ENCODE results near the gene SNX5. TPM values are rescaled to one million over a fixed set of nuclear protein-coding genes. Genes with fewer than 3 reads are reported as not detected.
A peak's percentile ranks its signal among the peaks of the same experiment; 100 is the strongest.

The SNX5 gene
- total RNA-seq, 1 donor from 2014 or later, result 32.7 TPM

GRCh38 chr20:17933711-17934110 is 34.9 kb downstream of the SNX5 start:
- H3K36me3 ChIP-seq, result no peaks in the 10 kb centered on the region
- peaks cover 7 to 28% of the 10 kb centered on the region in 2 donors for H3K4me1 ChIP-seq
- no peak for TF ChIP-seq CTCF (IDR thresholded peaks at IDR 0.05)
- DNase-seq (ENCODE audit: low spot score in 2 of 2), result no peak
- H3K9me3 ChIP-seq, result no peaks in the 10 kb centered on the region
- H3K4me3 ChIP-seq, result no peak overlapping the region
- H3K27me3 ChIP-seq, result no peaks in the 10 kb centered on the region
- H3K27ac ChIP-seq, result no peak overlapping the region
- intact Hi-C loops (cut with DNase I), result no loop called here

DNA sequence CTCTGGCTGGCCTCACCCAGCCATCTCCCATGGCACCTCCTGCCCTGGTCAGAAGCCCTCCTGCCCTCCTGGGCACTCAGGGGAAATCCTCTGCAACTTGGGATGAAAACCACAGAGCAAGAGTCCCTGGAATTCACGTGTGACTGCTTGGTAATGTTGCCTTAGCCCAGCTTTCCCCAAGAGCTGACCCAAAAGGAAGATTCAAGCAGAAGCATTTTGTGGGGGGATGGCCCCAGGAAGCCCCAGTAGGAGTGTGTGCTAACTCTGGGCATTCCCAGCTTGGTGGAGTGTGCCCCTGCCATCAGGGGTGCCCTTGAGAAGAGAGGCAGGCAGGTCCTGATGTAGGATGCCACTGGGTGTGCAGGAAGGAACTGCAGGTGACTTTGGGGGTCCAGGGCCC is 35.5 kb downstream of the SNX5 start:
- no peak overlapping the region for H3K4me3 ChIP-seq
- no peak overlapping the region for H3K27ac ChIP-seq
- intact Hi-C loops (cut with DNase I), result no loop called here
- no peaks in the 10 kb centered on the region for H3K36me3 ChIP-seq
- peaks cover 6 to 29% of the 10 kb centered on the region in 2 donors for H3K4me1 ChIP-seq
- no peak for DNase-seq (ENCODE audit: low spot score in 2 of 2)
- no peak for TF ChIP-seq CTCF (IDR thresholded peaks at IDR 0.05)
- no peaks in the 10 kb centered on the region for H3K9me3 ChIP-seq
- H3K27me3 ChIP-seq, result no peaks in the 10 kb centered on the region

DNA sequence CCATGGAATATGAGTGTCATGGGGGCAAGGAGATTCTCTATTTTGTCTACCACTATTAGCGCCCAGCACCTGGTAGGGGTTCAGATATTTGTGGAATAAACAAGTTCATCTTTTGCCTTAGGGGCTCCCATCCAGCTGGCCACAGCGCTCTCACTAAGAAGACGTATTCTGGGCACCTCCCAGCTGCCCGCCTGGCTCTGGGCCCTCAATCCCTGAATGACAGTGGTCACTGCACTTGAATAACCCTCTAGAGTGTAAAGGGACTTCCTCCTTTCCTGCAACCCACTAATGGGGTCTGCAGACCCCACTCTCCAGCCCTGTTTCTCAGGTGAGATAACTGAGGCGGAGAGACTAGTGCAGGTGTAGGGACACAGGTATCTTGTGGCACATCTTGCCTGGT is 36.2 kb downstream of the SNX5 start:
- intact Hi-C loops (cut with DNase I), result no loop called here
- H3K4me1 ChIP-seq, result peaks cover 2 to 23% of the 10 kb centered on the region in 2 donors
- DNase-seq (ENCODE audit: low spot score in 2 of 2), result no peak
- H3K9me3 ChIP-seq, result no peaks in the 10 kb centered on the region
- no peak for TF ChIP-seq CTCF (IDR thresholded peaks at IDR 0.05)
- no peak overlapping the region for H3K27ac ChIP-seq
- no peaks in the 10 kb centered on the region for H3K36me3 ChIP-seq
- no peaks in the 10 kb centered on the region for H3K27me3 ChIP-seq
- H3K4me3 ChIP-seq, result no peak overlapping the region

GRCh38 chr20:17931513-17931912 is 37.1 kb downstream of the SNX5 start:
- H3K27me3 ChIP-seq, result no peaks in the 10 kb centered on the region
- no peak overlapping the region for H3K4me3 ChIP-seq
- peaks cover 0 to 14% of the 10 kb centered on the region in 2 donors for H3K4me1 ChIP-seq
- TF ChIP-seq CTCF (IDR thresholded peaks at IDR 0.05), result no peak
- no peaks in the 10 kb centered on the region for H3K36me3 ChIP-seq
- intact Hi-C loops (cut with DNase I), result no loop called here
- H3K9me3 ChIP-seq, result no peaks in the 10 kb centered on the region
- no peak overlapping the region for H3K27ac ChIP-seq
- no peak for DNase-seq (ENCODE audit: low spot score in 2 of 2)

DNA sequence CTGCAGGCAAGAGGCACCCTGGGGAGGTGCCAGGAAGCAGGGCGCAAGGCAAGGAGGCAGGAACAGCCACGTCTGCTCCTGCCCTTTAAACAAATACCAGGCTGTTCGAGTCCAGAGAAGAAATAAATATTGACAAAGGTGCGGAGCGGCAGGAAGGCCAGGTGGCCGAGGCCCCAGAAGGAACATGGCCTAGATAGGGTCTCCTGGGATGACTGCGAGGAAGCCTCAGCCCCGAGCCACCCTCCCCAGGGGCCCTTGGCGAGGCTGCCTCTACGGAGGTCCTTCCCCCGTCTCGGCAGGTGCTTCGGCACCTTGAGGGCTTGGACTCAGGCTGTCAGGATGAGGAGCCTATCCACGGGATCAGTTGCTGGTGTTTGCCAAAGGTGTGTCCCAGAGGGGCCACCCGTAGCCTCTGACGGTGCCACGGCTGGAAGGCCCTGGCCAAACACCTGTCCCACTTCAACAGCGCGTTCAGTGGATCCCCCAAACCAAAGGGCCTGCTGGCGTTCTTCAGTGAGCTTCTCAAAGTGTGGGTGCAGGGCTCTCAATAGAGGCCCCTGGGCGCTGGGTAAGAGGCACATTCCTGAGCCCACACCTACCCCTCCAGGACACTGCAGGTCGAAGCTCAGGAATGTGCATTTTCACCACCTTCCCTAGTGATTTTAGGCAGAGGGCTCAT is 39.8 kb downstream of the SNX5 start:
- peak overlapping the region; percentile 26 to 47 for H3K27ac ChIP-seq
- intact Hi-C loops (cut with DNase I), result no loop called here
- no peak for TF ChIP-seq CTCF (IDR thresholded peaks at IDR 0.05)
- no peak for DNase-seq (ENCODE audit: low spot score in 2 of 2)
- H3K9me3 ChIP-seq, result no peaks in the 10 kb centered on the region
- H3K4me3 ChIP-seq, result no peak overlapping the region
- no peaks in the 10 kb centered on the region for H3K27me3 ChIP-seq
- H3K36me3 ChIP-seq, result no peaks in the 10 kb centered on the region
- peaks cover 0 to 7% of the 10 kb centered on the region in 2 donors for H3K4me1 ChIP-seq
